ENCODE results near the gene CDK5RAP3. TPM values are rescaled to one million over a fixed set of nuclear protein-coding genes. Genes with fewer than 3 reads are reported as not detected.
A peak's percentile ranks its signal among the peaks of the same experiment; 100 is the strongest.

Gene CDK5RAP3
- total and polyA plus RNA-seq, 2 of the 13 experiments (the other 11 are each of a cell fraction or from before 2014, with no cell fraction given): 128 to 154 TPM

DNA sequence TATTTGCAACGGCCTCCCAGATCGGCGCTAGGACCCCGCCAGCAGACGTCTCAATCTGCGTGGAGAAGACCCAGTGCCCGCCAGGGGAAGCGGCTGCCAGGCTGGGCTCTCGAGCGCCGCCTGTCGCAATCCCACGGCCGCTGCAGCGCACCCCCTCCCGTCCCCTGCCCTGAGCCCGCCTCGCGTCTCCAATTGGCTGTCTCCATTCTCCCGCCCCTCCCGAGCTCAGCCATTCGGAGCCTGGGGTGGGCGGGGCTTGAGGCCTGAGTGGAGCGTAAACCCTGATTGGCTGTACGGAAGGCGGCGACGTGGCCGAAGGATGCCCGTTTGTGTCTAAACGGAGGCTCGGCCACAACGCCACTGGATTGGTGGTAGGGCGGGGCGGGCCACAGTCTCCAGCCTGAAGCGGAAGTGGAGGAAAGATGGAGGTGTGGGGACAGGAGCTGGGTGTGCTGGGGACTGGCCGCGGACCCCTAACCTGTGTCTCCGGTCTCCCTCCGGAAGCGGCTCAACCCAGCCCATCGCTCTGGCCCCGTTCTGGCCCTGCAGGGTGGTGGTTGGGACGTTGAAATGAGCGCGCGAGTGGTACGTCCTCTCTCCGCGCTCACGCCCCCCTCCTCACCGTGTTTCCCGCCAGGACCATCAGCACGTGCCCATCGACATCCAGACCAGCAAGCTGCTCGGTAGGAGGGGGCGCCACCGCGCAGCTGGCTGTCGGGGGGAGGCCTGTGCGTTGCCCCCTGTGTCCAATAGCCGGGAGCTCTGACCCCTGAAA, at the start of gene CDK5RAP3 (continued):
- no peak for TF ChIP-seq ZNF367 (CRISPR knock-in tag; IDR thresholded peaks at IDR 0.05; ENCODE audit: borderline replicate concordance)

- no peaks in the 10 kb centered on the region for H3K27me3 ChIP-seq (ENCODE audit: control insufficient read depth in 1 of 2, insufficient read depth in 2 of 2, low read length in 2 of 2)
- peaks cover 12% of the 10 kb centered on the region for H3K4me1 ChIP-seq (ENCODE audit: insufficient read depth, low read length)
- ATAC-seq: 0 out of 3 replicates have a peak, but pooled peaks have one; percentile 15
- H3K9ac ChIP-seq (ENCODE audit: insufficient read depth, low read depth, low read length): no peak overlapping the region
- ChIA-PET CTCF (ENCODE audit: low intra/inter-chr PET ratio, low total read pairs) (no interaction called here), POLR2A (interaction anchor here (1.0 to 1.5 kb wide), 3 partner anchors 17 to 46 kb away, joined by 3 to 5 read pairs (median 3); partner anchors contain the start of genes CDK5RAP3, PNPO and SP2)
- 95% methylated on average over 23 of the region's 23 CpGs for WGBS (ENCODE audit: low lambda C conversion rate)
- no peak overlapping the region for H3K27ac ChIP-seq (ENCODE audit: extremely low read length, insufficient read depth, low read length)
- H4K20me1 ChIP-seq (ENCODE audit: insufficient read depth, low read length): no peaks in the 10 kb centered on the region
- H3K36me3 ChIP-seq (replicated peaks in 1 of 2; ENCODE audit: control insufficient read depth in 1 of 2, insufficient read depth in 2 of 2, low read length in 2 of 2): peaks cover 16 to 21% of the 10 kb centered on the region in 2 experiments
- intact Hi-C loops (cut with micrococcal nuclease; ENCODE audit: unreplicated experiment): no loop called here
- no TSS peak for BruUV-seq (replicated peaks)
- no peak overlapping the region for H3K4me3 ChIP-seq (replicated peaks in 1 of 3; ENCODE audit: insufficient read depth in 1 of 3, low read depth in 2 of 3, low read length in 3 of 3)
- no peak for DNase-seq (ENCODE audit: low spot score)
- TF ChIP-seq ZNF891 (CRISPR knock-in tag; IDR thresholded peaks at IDR 0.05) (peak; percentile 53; the same call in 1 of the 2 replicates), ZNF687 (CRISPR knock-in tag; IDR thresholded peaks at IDR 0.05) (peak; percentile 25), ISX (CRISPR knock-in tag; conservative IDR thresholded peaks at IDR 0.05) (no peak), NRL (CRISPR knock-in tag; IDR thresholded peaks at IDR 0.05; ENCODE audit: borderline replicate concordance) (0 out of 2 replicates have a peak, but pooled peaks have one; percentile 34), ZNF678 (CRISPR knock-in tag; IDR thresholded peaks at IDR 0.05) (no peak)
- no peaks in the 10 kb centered on the region for H3K79me2 ChIP-seq (ENCODE audit: insufficient read depth, low read length)
- FAIRE-seq: no peak
- H3K9me3 ChIP-seq (ENCODE audit: low read length): no peaks in the 10 kb centered on the region
- in situ Hi-C loops (cut with HindIII; ENCODE audit: extremely low pct_ligation_motif_present, low pct_unique_long_range_greater_than_20kb): no loop called here
- H2AFZ ChIP-seq (ENCODE audit: low read length): no peak overlapping the region
- H3K4me2 ChIP-seq (ENCODE audit: low read depth, low read length): no peak overlapping the region
These were observed 45.9 kb upstream of the CDK5RAP3 start for GRCh38 chr17:47924785-47925677.
